Measurements from ENCODE around the gene ASB10.

Gene ASB10

GRCh38 chr7:151167197-151167961, 19.7 kb downstream of the ASB10 start, which contains the start of gene GBX1:
Gene GBX1 (minus strand): TSS chr7:151167694. CDS start chr7:151167548, 146 bp downstream.
- DNase-seq: peak in 1 of 56 donors; percentile 30

- no peak for DNase-seq
Measured at GRCh38 chr7:151166629-151167196, 20.3 kb downstream of the ASB10 start.

- no peak for DNase-seq
Measured at GRCh38 chr7:151161757-151162156, 25.3 kb downstream of the ASB10 start.

- DNase-seq: no peak
Measured at GRCh38 chr7:151157645-151158329, 29.3 kb downstream of the ASB10 start.

GRCh38 chr7:151152643-151153513, 34.2 kb downstream of the ASB10 start:
- DNase-seq: no peak

- no peak for DNase-seq
Measured at GRCh38 chr7:151150388-151150787, 36.7 kb downstream of the ASB10 start.

GRCh38 chr7:151148319-151149259, 38.5 kb downstream of the ASB10 start:
- DNase-seq: no peak

GRCh38 chr7:151146761-151147160, 40.3 kb downstream of the ASB10 start:
- peak in 29 of 56 donors; percentile 11 to 68 (median 41) for DNase-seq

- DNase-seq: no peak
Measured at GRCh38 chr7:151144387-151144786, 42.7 kb downstream of the ASB10 start.

- peak in 1 of 56 donors; percentile 36 for DNase-seq
Measured at GRCh38 chr7:151143261-151144015, 43.6 kb downstream of the ASB10 start.

- DNase-seq: peak in 48 of 56 donors; percentile 24 to 85 (median 68)
Measured at GRCh38 chr7:151142686-151143040, 44.4 kb downstream of the ASB10 start.

GRCh38 chr7:151141855-151142685, 45.0 kb downstream of the ASB10 start:
- DNase-seq: peak in 1 of 56 donors; percentile 71

GRCh38 chr7:151141311-151141854, 45.7 kb downstream of the ASB10 start:
- peak in 7 of 56 donors; percentile 14 to 57 (median 33) for DNase-seq

GRCh38 chr7:151140826-151141225, 46.2 kb downstream of the ASB10 start:
- DNase-seq: no peak

GRCh38 chr7:151139791-151140190, 47.3 kb downstream of the ASB10 start:
- no peak for DNase-seq

- peak in 1 of 56 donors; percentile 30 for DNase-seq
Measured at GRCh38 chr7:151139071-151139790, 47.8 kb downstream of the ASB10 start.

GRCh38 chr7:151138153-151138851, 48.7 kb downstream of the ASB10 start:
- no peak for DNase-seq

All from nucleus accumbens (tissue), 56 donors.